MM.1S (cell line): ENCODE measurements around the gene MYO16.

ENCODE experiments used
- EZH2 ChIP-seq: fragments of 300-600 bp; sonication (generic); optimal IDR thresholded peaks from 2 replicates; pipeline ENCODE3; 2017; ENCODE audit warnings: low read depth, mild to moderate bottlenecking, antibody characterized with exemption, low read length, mixed read lengths
- EZH2phosphoT487 ChIP-seq: fragments of 300-600 bp; sonication (generic); IDR thresholded peaks from 2 replicates; pipeline ENCODE4 v1.6.1; 2018; ENCODE audit warnings: antibody characterized with exemption, low read length
- TF ChIP-seq, protein P1 (sequence below): fragments of 300-600 bp; sonication (generic); IDR thresholded peaks from 2 replicates; pipeline ENCODE4 v1.5.1; 2016; ENCODE audit warnings: antibody characterized with exemption, low read length, mixed read lengths

DNA sequence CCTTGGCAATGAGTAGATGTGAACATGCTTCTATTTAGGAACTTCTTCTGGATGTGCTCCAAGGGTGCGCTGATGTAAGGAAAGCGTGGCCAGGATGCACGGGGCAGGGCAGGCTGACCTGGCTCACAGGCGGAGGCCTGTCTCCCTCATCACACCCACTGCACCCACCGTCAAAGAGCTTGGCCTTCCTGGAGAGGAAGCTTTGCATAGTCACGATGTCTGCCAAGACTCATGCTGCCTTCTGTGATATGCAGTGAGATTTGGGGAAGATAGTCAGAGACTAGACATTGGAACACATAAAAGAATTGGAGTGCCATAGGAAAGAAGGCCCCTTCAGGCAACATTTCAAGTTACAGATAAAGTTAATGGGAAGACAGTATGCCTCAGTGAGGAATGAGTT lies 82.0 kb downstream of the MYO16 start:
- TF ChIP-seq, protein P1, sequence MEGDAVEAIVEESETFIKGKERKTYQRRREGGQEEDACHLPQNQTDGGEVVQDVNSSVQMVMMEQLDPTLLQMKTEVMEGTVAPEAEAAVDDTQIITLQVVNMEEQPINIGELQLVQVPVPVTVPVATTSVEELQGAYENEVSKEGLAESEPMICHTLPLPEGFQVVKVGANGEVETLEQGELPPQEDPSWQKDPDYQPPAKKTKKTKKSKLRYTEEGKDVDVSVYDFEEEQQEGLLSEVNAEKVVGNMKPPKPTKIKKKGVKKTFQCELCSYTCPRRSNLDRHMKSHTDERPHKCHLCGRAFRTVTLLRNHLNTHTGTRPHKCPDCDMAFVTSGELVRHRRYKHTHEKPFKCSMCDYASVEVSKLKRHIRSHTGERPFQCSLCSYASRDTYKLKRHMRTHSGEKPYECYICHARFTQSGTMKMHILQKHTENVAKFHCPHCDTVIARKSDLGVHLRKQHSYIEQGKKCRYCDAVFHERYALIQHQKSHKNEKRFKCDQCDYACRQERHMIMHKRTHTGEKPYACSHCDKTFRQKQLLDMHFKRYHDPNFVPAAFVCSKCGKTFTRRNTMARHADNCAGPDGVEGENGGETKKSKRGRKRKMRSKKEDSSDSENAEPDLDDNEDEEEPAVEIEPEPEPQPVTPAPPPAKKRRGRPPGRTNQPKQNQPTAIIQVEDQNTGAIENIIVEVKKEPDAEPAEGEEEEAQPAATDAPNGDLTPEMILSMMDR, result no peak
- TF ChIP-seq EZH2 (no peak), EZH2phosphoT487 (no peak)
